PC-9 (cell line): Measurements from ENCODE around the gene CHSY1. TPM values are rescaled to one million over a fixed set of nuclear protein-coding genes. Genes with fewer than 3 reads are reported as not detected.

Source experiments
- BruUV-seq: library from RNA; stranded (reverse); fragments of 400-500 nt; replicated peaks from 2 replicates; lab custom pipeline; 2021; lab: Mats Ljungman, UMichigan
- CTCF ChIA-PET: fragments of 300-600 bp; sonication (Branson Sonifier 250); formaldehyde crosslinking; loops from one replicate; lab custom pipeline; 2022; ENCODE audit warnings: antibody characterized with exemption; lab: Charles Lee
- POLR2A ChIA-PET: fragments of 300-600 bp; sonication (Branson Sonifier 250); formaldehyde crosslinking; loops from one replicate; lab custom pipeline; 2022; ENCODE audit warnings: antibody characterized with exemption; ENCODE audit not compliant: unreplicated experiment; lab: Charles Lee
- DNase-seq, 2 experiments: peaks; one replicate each; pipeline versions ENCODE4 v3.0.0 to v3.0.0-alpha.2; 2015 to 2022; ENCODE audit warnings: mixed read lengths in 1 of 2
- H2AFZ ChIP-seq: fragments of 200-600 bp; sonication (generic); 2 replicates; pipeline ENCODE4 v1.8.1; 2017; ENCODE audit warnings: antibody characterized with exemption
- H3F3A ChIP-seq: fragments of 200-600 bp; sonication (generic); 2 replicates; pipeline ENCODE4 v1.8.1; 2017; ENCODE audit warnings: antibody characterized with exemption, mild to moderate bottlenecking, low read depth; ENCODE audit not compliant: insufficient read depth
- H3K27ac ChIP-seq: fragments of 200-600 bp; sonication (generic); 2 replicates; pipeline ENCODE4 v1.6.1; 2016; ENCODE audit warnings: mixed run types
- H3K27me3 ChIP-seq: fragments of 200-600 bp; sonication (generic); 2 replicates; pipeline ENCODE4 v1.6.1; 2016; ENCODE audit warnings: low read depth, mixed run types; ENCODE audit not compliant: insufficient read depth
- H3K36me3 ChIP-seq: fragments of 200-600 bp; sonication (generic); 2 replicates; pipeline ENCODE4 v1.6.1; 2016; ENCODE audit warnings: low read depth, mixed run types
- H3K4me1 ChIP-seq: fragments of 200-600 bp; sonication (generic); replicated peaks from 2 replicates; pipeline ENCODE4 v1.6.1; 2016; ENCODE audit warnings: mixed run types; ENCODE audit not compliant: insufficient read depth
- H3K4me2 ChIP-seq: fragments of 200-600 bp; sonication (generic); 2 replicates; pipeline ENCODE4 v1.6.1; 2017; ENCODE audit warnings: mixed run types
- H3K4me3 ChIP-seq: fragments of 200-600 bp; sonication (generic); 2 replicates; pipeline ENCODE4 v1.6.1; 2016; ENCODE audit warnings: mixed run types
- H3K79me2 ChIP-seq: fragments of 200-600 bp; sonication (generic); 2 replicates; pipeline ENCODE4 v1.6.1; 2017; ENCODE audit warnings: low read depth, mixed run types
- H3K9me2 ChIP-seq: fragments of 200-600 bp; sonication (generic); 2 replicates; pipeline ENCODE4 v1.8.1; 2017; ENCODE audit warnings: mild to moderate bottlenecking; ENCODE audit not compliant: insufficient read depth
- H3K9me3 ChIP-seq: fragments of 200-600 bp; sonication (generic); 2 replicates; pipeline ENCODE4 v1.8.1; 2016; ENCODE audit warnings: low read depth; ENCODE audit not compliant: insufficient read depth
- H4K20me1 ChIP-seq: fragments of 200-600 bp; sonication (generic); 2 replicates; pipeline ENCODE4 v1.8.1; 2017; ENCODE audit not compliant: insufficient read depth
- CTCF ChIP-seq: fragments of 200-600 bp; sonication (generic); conservative IDR thresholded peaks from 2 replicates; pipeline ENCODE4 v1.6.1; 2017; ENCODE audit warnings: mixed run types, antibody characterized with exemption, mild to moderate bottlenecking, moderate library complexity
- EZH2 ChIP-seq: fragments of 200-600 bp; sonication (generic); IDR thresholded peaks from 2 replicates; pipeline ENCODE4 v1.8.0; 2017; ENCODE audit warnings: antibody characterized with exemption, low read depth
- intact Hi-C: fragments of 100-400 bp; cut with micrococcal nuclease; formaldehyde crosslinking; loops from one replicate; pipeline ENCODE4 v1.10.0; 2022; ENCODE audit not compliant: unreplicated experiment
- total RNA-seq: library from RNA; stranded (reverse); gene quantifications from 2 replicates; pipeline ENCODE4 v1.2.3, GENCODE V29; 2021

The CHSY1 gene
- total RNA-seq, 1 experiment from 2014 or later, result 10.7 TPM

- Histone ChIP-seq H3K4me2 (no peak overlapping the region), H3K36me3 (no peaks in the 10 kb centered on the region), H3K27ac (no peak overlapping the region), H3F3A (no peaks in the 10 kb centered on the region), H3K4me3 (no peak overlapping the region), H3K27me3 (no peaks in the 10 kb centered on the region), H3K79me2 (no peaks in the 10 kb centered on the region), H3K9me3 (0 out of 2 replicates have a peak, but pooled peaks cover 3% of the 10 kb centered on the region), H4K20me1 (no peaks in the 10 kb centered on the region), H3K9me2 (no peaks in the 10 kb centered on the region), H3K4me1 (no peaks in the 10 kb centered on the region), H2AFZ (no peak overlapping the region)
- ChIA-PET POLR2A (no interaction called here), CTCF (no interaction called here)
- TF ChIP-seq CTCF, result no peak
- no peak for TF ChIP-seq EZH2
- intact Hi-C loops, result no loop called here
- BruUV-seq, result no TSS peak
- DNase-seq, result no peak
Observed at GRCh38 chr15:101159936-101160815, 91.7 kb downstream of the CHSY1 start.

DNA sequence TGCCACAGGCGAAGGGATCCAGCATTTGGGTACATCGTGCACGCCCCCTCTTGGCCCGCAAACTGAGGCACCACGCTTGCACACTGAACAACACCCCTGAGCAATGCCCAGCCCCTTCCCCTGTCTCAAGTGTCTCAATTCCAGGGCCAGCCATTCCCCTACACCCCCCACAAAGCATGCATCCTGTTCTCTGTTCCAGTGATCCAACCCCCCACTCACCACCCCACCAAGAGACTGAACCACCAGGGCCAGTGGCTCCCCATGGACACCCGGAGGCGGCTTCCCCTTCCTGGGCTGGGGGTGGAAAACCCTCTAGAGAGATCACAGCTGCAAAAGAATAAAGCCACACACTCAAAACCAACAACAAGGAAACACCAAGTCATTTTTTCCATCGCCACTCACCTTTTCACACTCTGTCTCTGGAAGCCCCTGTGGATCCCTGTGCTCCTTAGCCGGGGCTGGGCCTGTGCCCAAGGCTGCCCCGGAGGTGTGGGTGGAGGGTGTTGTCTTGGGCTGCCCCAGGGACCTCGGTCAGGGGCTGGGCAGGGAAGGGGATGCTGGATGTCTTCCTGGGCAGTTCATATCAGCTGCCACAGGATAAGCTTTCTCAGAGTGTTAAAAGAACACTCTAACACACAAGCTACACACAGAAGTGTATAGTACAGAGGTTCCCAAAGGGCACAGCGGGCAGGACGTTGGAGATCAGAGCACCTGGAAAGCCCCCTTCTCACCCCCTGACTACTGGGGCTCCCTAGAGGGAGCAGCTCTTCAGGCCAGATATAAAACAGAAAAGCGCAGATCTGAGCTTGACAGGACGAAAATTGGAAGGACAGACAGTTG is 92.5 kb downstream of the CHSY1 start:
- H3K9me2 ChIP-seq, result no peaks in the 10 kb centered on the region
- TF ChIP-seq CTCF (no peak), EZH2 (no peak)
- H3K4me1 ChIP-seq, result no peaks in the 10 kb centered on the region
- H3K4me3 ChIP-seq, result no peak overlapping the region
- H3K36me3 ChIP-seq, result no peaks in the 10 kb centered on the region
- no peak overlapping the region for H3K4me2 ChIP-seq
- intact Hi-C loops, result no loop called here
- BruUV-seq, result no TSS peak
- no peak for DNase-seq
- ChIA-PET CTCF (no interaction called here), POLR2A (no interaction called here)
- H2AFZ ChIP-seq, result no peak overlapping the region
- H3K9me3 ChIP-seq, result no peaks in the 10 kb centered on the region
- no peak overlapping the region for H3K27ac ChIP-seq
- no peaks in the 10 kb centered on the region for H3K79me2 ChIP-seq
- no peaks in the 10 kb centered on the region for H4K20me1 ChIP-seq
- H3K27me3 ChIP-seq, result no peaks in the 10 kb centered on the region
- no peaks in the 10 kb centered on the region for H3F3A ChIP-seq

- no peak overlapping the region for H3K27ac ChIP-seq
- ChIA-PET CTCF (no interaction called here), POLR2A (no interaction called here)
- no peaks in the 10 kb centered on the region for H3F3A ChIP-seq
- intact Hi-C loops, result no loop called here
- no peaks in the 10 kb centered on the region for H3K4me1 ChIP-seq
- no peaks in the 10 kb centered on the region for H3K36me3 ChIP-seq
- no peaks in the 10 kb centered on the region for H4K20me1 ChIP-seq
- DNase-seq, result no peak
- no peaks in the 10 kb centered on the region for H3K9me3 ChIP-seq
- H3K4me2 ChIP-seq, result no peak overlapping the region
- no peaks in the 10 kb centered on the region for H3K9me2 ChIP-seq
- H3K4me3 ChIP-seq, result no peak overlapping the region
- H2AFZ ChIP-seq, result no peak overlapping the region
- H3K27me3 ChIP-seq, result no peaks in the 10 kb centered on the region
- TF ChIP-seq EZH2 (no peak), CTCF (no peak)
- H3K79me2 ChIP-seq, result no peaks in the 10 kb centered on the region
- no TSS peak for BruUV-seq
Observed at GRCh38 chr15:101158166-101159095, 93.4 kb downstream of the CHSY1 start.
